Measurements from ENCODE around the gene ASCC2. TPM values are rescaled to one million over a fixed set of nuclear protein-coding genes. Genes with fewer than 3 reads are reported as not detected.

The ASCC2 gene
- total RNA-seq, 4 donors from 2014 or later: 30.2 to 53.2 (median 45.8) TPM

Other genes with a start within 250 kb of the ASCC2 start
- gene NF2, start 234.6 kb downstream of the ASCC2 start, total RNA-seq: 10 to 100 TPM; 16.7 to 32.0 (median 25.2) TPM
- gene CABP7, start 118.3 kb downstream of the ASCC2 start, total RNA-seq: not detected
- 10 to 100 TPM; 17.2 to 30.1 (median 21.8) TPM for gene ZMAT5, start 71.3 kb downstream of the ASCC2 start, total RNA-seq
- 10 to 100 TPM; 23.1 to 65.8 (median 44.3) TPM for gene UQCR10, start 70.9 kb downstream of the ASCC2 start, total RNA-seq
- 10 to 100 TPM; 51.4 to 70.5 (median 62.6) TPM for gene MTMR3, start 44.9 kb upstream of the ASCC2 start, total RNA-seq
- not detected for gene HORMAD2, start 242.2 kb upstream of the ASCC2 start, total RNA-seq